ENCODE results near the gene ATP6V0E2.

GRCh38 chr7:149864751-149865150 is 9.0 kb upstream of the ATP6V0E2 start:
- TF ChIP-seq ZNF274 (IDR thresholded peaks at IDR 0.05; ENCODE audit: low read depth, low read length): no peak
- no peak for TF ChIP-seq SUZ12 (IDR thresholded peaks at IDR 0.05; ENCODE audit: extremely low read depth, insufficient read depth, insufficient read length)
- no peak for TF ChIP-seq YY1 (IDR thresholded peaks at IDR 0.05; ENCODE audit: insufficient read depth, insufficient read length)

Data from NT2/D1 (cell line).